KMS-11 (cell line): ENCODE data around the gene RNF6.
"Not testable (repeated sequence)": the region's sequence is repeated elsewhere in the genome, so short reads cannot be mapped to it uniquely, and the experiment has no call there.

Experiments
- H2AFZ ChIP-seq: fragments of 200-600 bp; sonication (generic); 2 replicates; pipeline ENCODE4 v1.6.1; 2016; ENCODE audit warnings: antibody characterized with exemption, mixed run types, low read depth
- H3K27ac ChIP-seq: fragments of 200-600 bp; sonication (generic); 2 replicates; pipeline ENCODE4 v1.6.1; 2016; ENCODE audit warnings: mild to moderate bottlenecking, mixed run types
- H3K27me3 ChIP-seq: fragments of 200-600 bp; sonication (generic); 2 replicates; pipeline ENCODE4 v1.6.1; 2017; ENCODE audit warnings: mild to moderate bottlenecking, low read depth, mixed run types, moderate library complexity; ENCODE audit not compliant: insufficient read depth
- H3K36me3 ChIP-seq: fragments of 200-600 bp; sonication (generic); 2 replicates; pipeline ENCODE4 v1.6.1; 2017; ENCODE audit warnings: mild to moderate bottlenecking, mixed run types; ENCODE audit not compliant: insufficient read depth
- H3K4me1 ChIP-seq: fragments of 200-600 bp; sonication (generic); 2 replicates; pipeline ENCODE4 v1.6.1; 2016; ENCODE audit warnings: mild to moderate bottlenecking, low read depth, mixed run types; ENCODE audit not compliant: poor library complexity, severe bottlenecking
- H3K4me2 ChIP-seq: fragments of 200-600 bp; sonication (generic); 2 replicates; pipeline ENCODE4 v1.7.0; 2016; ENCODE audit warnings: mild to moderate bottlenecking, mixed run types
- H3K4me3 ChIP-seq: fragments of 200-600 bp; sonication (generic); IDR thresholded peaks from 2 replicates; pipeline ENCODE4 v1.6.1; 2017; ENCODE audit warnings: low read depth, low read length, mixed read lengths; ENCODE audit not compliant: insufficient read depth
- H3K79me2 ChIP-seq: fragments of 200-600 bp; sonication (generic); 2 replicates; pipeline ENCODE4 v1.6.1; 2016; ENCODE audit warnings: low read depth, mixed run types; ENCODE audit not compliant: insufficient read depth
- H3K9ac ChIP-seq: fragments of 200-600 bp; sonication (generic); 2 replicates; pipeline ENCODE4 v1.6.1; 2016; ENCODE audit warnings: mild to moderate bottlenecking, mixed run types
- H4K20me1 ChIP-seq: fragments of 200-600 bp; sonication (generic); 2 replicates; pipeline ENCODE4 v1.6.1; 2016; ENCODE audit warnings: mild to moderate bottlenecking, mixed run types; ENCODE audit not compliant: insufficient read depth
- TF ChIP-seq, protein P1 (sequence below): fragments of 200-600 bp; sonication (generic); conservative IDR thresholded peaks from 2 replicates; pipeline ENCODE4 v1.6.1; 2017; ENCODE audit warnings: low read depth, mild to moderate bottlenecking, antibody characterized with exemption, low read length, moderate library complexity, mixed read lengths

RNF6 gene

DNA sequence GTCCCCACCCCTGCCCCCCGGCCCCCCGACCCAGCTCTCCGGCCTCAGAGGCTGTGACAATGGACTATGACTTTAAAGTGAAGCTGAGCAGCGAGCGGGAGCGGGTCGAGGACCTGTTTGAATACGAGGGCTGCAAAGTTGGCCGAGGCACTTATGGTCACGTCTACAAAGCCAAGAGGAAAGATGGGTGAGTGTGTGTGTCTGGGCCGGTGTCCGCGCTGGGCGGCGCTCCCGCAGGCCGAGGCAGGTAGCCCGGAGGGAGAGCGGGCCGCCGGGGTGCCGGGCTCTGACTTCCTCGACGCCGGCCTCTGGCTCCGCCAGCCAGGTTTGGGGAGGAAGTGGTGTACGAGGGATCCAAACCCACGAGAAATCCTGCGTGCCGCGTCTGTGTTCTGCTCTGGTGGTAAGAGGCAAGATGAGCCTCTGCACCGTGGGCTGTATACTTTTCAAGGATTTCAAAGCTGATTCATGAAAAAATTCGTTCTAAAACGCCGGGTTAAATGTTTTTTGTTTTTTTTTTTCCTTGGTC lies 32.5 kb upstream of the RNF6 start:
- Histone ChIP-seq H3K4me2 (peak overlapping the region; percentile 93), H3K4me1 (peaks cover 15% of the 10 kb centered on the region), H3K79me2 (peaks cover 45% of the 10 kb centered on the region), H3K9ac (peak overlapping the region; percentile 84), H4K20me1 (0 out of 2 replicates have a peak, but pooled peaks cover 3% of the 10 kb centered on the region), H2AFZ (peak overlapping the region; percentile 67; the same call in 1 of the 2 replicates), H3K27me3 (no peaks in the 10 kb centered on the region), H3K36me3 (no peaks in the 10 kb centered on the region), H3K4me3 (no peak overlapping the region), H3K27ac (peak overlapping the region; percentile 88; the same call in 1 of the 2 replicates)
- TF ChIP-seq, protein P1, sequence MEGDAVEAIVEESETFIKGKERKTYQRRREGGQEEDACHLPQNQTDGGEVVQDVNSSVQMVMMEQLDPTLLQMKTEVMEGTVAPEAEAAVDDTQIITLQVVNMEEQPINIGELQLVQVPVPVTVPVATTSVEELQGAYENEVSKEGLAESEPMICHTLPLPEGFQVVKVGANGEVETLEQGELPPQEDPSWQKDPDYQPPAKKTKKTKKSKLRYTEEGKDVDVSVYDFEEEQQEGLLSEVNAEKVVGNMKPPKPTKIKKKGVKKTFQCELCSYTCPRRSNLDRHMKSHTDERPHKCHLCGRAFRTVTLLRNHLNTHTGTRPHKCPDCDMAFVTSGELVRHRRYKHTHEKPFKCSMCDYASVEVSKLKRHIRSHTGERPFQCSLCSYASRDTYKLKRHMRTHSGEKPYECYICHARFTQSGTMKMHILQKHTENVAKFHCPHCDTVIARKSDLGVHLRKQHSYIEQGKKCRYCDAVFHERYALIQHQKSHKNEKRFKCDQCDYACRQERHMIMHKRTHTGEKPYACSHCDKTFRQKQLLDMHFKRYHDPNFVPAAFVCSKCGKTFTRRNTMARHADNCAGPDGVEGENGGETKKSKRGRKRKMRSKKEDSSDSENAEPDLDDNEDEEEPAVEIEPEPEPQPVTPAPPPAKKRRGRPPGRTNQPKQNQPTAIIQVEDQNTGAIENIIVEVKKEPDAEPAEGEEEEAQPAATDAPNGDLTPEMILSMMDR, result no peak

DNA sequence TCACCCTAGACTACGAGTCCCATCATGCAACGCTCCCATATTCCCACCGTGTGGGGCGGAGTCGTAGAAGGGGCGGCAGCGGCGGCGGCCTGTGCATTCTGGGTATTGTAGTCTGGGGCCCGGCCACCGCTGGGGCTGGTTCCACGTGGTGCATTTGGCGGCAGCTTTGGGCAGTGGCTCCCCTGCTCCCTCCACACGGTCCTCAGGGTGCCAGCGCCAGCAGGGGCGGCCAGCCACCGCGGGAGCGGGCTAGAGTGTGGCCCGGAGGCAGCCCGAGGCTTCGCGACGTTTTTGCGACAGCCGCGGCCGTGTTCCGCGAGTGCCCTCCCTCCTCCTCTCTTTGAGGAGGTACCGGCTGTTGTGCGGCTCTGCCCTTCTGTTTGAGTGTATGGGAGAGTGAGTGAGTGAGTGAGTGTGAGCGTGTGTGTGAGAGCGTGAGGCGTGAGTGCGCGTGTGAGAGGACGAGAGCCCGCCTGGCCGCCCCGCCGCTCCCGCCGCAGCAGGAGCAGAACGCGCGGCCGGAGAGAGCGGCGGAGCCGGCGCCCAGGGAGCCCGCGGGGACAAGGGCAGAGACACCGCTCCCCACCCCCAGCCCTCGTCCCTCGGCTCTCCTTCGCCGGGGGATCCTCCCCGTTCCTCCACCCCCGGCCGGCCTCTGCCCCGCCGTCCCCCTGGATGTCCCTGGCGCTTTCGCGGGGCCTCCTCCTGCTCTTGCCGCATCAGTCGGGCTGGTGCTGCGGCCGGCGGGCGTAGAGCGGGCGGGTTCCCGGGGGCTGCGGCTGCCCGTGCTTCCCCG lies 31.9 kb upstream of the RNF6 start, which contains the start of gene CDK8:
TSS of gene CDK8 (plus strand) at position 343 of the 796 bp plus-strand sequence. CDS start 513 bp downstream, outside the sequence.
- Histone ChIP-seq H3K4me2 (peak within 1 kb of the TSS; percentile 93), H3K79me2 (peaks cover 39% of the 10 kb centered on the region), H3K4me3 (no peak within 1 kb of the TSS), H3K27me3 (no peaks in the 10 kb centered on the region), H2AFZ (peak within 1 kb of the TSS; percentile 67), H3K36me3 (no peaks in the 10 kb centered on the region), H4K20me1 (0 out of 2 replicates have a peak, but pooled peaks cover 3% of the 10 kb centered on the region), H3K27ac (peak within 1 kb of the TSS; percentile 88), H3K4me1 (peaks cover 15% of the 10 kb centered on the region), H3K9ac (peak within 1 kb of the TSS; percentile 84)
- TF ChIP-seq, protein P1, result no peak

DNA sequence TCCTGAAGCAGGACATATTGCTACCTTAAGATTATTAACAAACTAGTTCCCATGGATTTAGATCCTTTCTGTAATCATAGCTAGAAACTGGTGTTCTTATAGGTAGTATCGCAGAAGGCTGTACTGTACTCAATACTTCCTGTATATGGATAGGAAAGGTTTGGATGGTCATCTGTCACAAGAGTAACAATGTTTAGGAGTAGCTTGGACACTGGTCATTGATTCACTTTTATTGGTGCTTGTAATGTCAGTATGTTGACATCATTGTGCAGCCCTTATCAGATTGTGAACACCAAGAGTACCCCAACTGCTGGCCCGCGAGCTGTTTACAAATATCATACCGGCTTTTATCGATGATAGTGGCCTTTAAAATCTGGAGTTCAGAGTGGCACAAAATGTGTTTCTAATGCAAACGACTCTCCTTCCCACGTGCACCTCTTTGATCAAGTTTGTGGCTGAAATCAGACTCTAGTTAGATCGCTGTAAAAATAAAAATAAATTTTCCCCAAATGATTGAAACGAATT lies 31.2 kb upstream of the RNF6 start:
- H3K27ac ChIP-seq, result peak overlapping the region; percentile 88
- H3K4me1 ChIP-seq, result peaks cover 15% of the 10 kb centered on the region
- peak overlapping the region; percentile 10; the same call in 1 of the 2 replicates for H3K4me2 ChIP-seq
- H3K4me3 ChIP-seq, result no peak overlapping the region
- H3K9ac ChIP-seq, result peak overlapping the region; percentile 84; the same call in 1 of the 2 replicates
- H3K79me2 ChIP-seq, result peaks cover 32% of the 10 kb centered on the region
- peak overlapping the region; percentile 67 for H2AFZ ChIP-seq
- 0 out of 2 replicates have a peak, but pooled peaks cover 3% of the 10 kb centered on the region for H4K20me1 ChIP-seq
- no peaks in the 10 kb centered on the region for H3K36me3 ChIP-seq
- H3K27me3 ChIP-seq, result no peaks in the 10 kb centered on the region
- TF ChIP-seq, protein P1, result no peak

DNA sequence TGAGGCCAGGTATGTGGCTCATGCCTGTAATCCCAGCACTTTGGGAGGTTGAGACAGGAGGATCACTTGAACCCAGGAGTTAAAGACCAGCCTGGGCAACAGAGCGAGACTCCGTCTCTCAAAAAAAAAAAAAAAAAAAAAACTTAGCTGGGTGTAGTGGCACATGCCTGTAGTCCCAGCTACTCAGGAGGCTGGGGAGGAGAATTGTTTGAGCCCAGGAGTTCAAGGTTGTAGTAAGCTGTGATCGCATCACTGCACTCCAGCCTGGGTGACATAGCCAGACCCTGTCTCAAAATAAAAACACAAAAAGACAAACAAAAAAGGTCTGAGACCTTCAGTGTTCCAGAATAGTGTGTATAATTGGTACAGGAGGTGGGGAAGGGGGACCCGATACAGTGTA lies 29.9 kb upstream of the RNF6 start:
- not testable (repeated sequence) for H3K4me2 ChIP-seq, H2AFZ ChIP-seq, H3K27ac ChIP-seq, H3K36me3 ChIP-seq, H3K9ac ChIP-seq, H3K4me3 ChIP-seq, H4K20me1 ChIP-seq, H3K27me3 ChIP-seq
- Histone ChIP-seq H3K4me1 (peaks cover 15% of the 10 kb centered on the region), H3K79me2 (peaks cover 20% of the 10 kb centered on the region)
